NCI-H2196 (cell line): ENCODE measurements around the gene ABTB2.
A peak's percentile ranks its signal among the peaks of the same experiment; 100 is the strongest.
"Not testable (repeated sequence)": the region's sequence is repeated elsewhere in the genome, so short reads cannot be mapped to it uniquely, and the experiment has no call there.

Experiments
- DNase-seq: peaks from one replicate; lab custom pipeline; 2025; ENCODE audit not compliant: unreplicated experiment; lab: John Stamatoyannopoulos, UW

The ABTB2 gene

GRCh38 chr11:34357701-34358257, at the start of gene ABTB2:
TSS of gene ABTB2 (minus strand) at chr11:34358010.
- peak; percentile 98 for DNase-seq

GRCh38 chr11:34407121-34407813, 49.5 kb upstream of the ABTB2 start:
- no peak for DNase-seq

GRCh38 chr11:34406413-34406812, 48.6 kb upstream of the ABTB2 start:
- no peak for DNase-seq

GRCh38 chr11:34405079-34405858, 47.5 kb upstream of the ABTB2 start:
- no peak for DNase-seq

- DNase-seq, result no peak
Measured at GRCh38 chr11:34404280-34404679, 46.5 kb upstream of the ABTB2 start.

GRCh38 chr11:34403431-34403830, 45.6 kb upstream of the ABTB2 start:
- no peak for DNase-seq

GRCh38 chr11:34397811-34398210, 40.0 kb upstream of the ABTB2 start:
- no peak for DNase-seq

GRCh38 chr11:34397120-34397519, 39.3 kb upstream of the ABTB2 start:
- DNase-seq, result no peak

- DNase-seq, result no peak
Measured at GRCh38 chr11:34395916-34396550, 38.2 kb upstream of the ABTB2 start.

GRCh38 chr11:34394771-34395300, 37.0 kb upstream of the ABTB2 start:
- no peak for DNase-seq

- DNase-seq, result no peak
Measured at GRCh38 chr11:34387653-34388052, 29.8 kb upstream of the ABTB2 start.

GRCh38 chr11:34386356-34386755, 28.5 kb upstream of the ABTB2 start:
- DNase-seq, result not testable (repeated sequence)

- DNase-seq, result no peak
Measured at GRCh38 chr11:34382532-34383276, 24.9 kb upstream of the ABTB2 start.

GRCh38 chr11:34381775-34382174, 24.0 kb upstream of the ABTB2 start:
- no peak for DNase-seq

GRCh38 chr11:34380696-34381095, 22.9 kb upstream of the ABTB2 start:
- no peak for DNase-seq

- DNase-seq, result no peak
Measured at GRCh38 chr11:34379539-34379938, 21.7 kb upstream of the ABTB2 start.

- DNase-seq, result no peak
Measured at GRCh38 chr11:34379079-34379478, 21.3 kb upstream of the ABTB2 start.

- no peak for DNase-seq
Measured at GRCh38 chr11:34373727-34374126, 15.9 kb upstream of the ABTB2 start.

GRCh38 chr11:34366522-34366921, 8.7 kb upstream of the ABTB2 start:
- DNase-seq, result peak; percentile 29

- DNase-seq, result no peak
Measured at GRCh38 chr11:34364102-34364501, 6.3 kb upstream of the ABTB2 start.
